GM18508 (cell line): Measurements from ENCODE around the gene FANCI.
A peak's percentile ranks its signal among the peaks of the same experiment; 100 is the strongest.

ENCODE experiments used
- ATAC-seq: cut with Tn5 transposase; IDR thresholded peaks from one replicate; pipeline ENCODE4 v1.9.1; 2021; ENCODE audit warnings: moderate number of reproducible peaks; ENCODE audit not compliant: insufficient read depth, unreplicated experiment

The FANCI gene

DNA sequence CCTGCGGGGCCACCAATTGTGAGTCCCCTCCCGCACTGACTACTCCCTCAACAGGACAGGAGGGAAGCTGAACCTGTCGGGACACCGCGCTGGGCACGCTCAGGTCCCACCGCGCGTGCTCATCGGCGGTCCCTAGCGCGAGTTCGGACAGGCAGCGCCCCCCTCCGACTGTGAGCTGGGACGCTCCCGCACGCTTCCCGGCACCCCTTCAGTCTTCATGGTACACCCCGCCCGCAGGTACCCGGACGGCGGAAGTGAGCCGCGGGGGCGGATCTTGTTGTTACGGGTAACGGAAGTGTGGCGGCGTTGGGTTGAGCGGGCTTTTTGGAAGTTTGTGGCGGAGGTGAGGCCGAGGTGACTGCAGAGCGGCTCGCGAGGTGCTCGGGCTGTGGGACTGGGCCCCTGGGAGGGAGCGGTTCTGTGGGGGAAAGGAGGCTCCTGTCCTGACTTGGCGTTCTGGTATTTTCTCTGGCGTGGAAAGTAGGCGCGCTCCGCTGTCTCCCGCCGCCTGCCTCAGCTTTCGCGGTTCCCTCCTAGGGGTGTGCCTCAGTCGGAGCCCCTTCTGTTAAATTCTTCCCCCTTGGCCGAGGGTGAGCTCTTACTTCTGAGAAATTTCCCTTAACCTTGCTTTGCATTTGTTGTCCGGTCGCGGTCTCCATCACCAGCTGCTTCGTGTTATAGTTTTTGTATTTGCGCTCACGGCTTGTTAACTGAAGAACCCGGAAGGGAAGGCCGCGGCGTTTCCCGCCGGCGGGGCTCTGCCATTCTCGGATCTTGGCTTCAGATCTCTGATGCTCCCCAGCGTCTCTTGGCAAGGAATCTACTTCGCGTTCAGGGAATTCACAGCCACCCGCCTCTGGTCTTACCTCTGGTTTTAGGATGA lies at the start of gene FANCI:
Gene FANCI, plus strand, starts transcription at position 289 of the 883 bp plus-strand sequence. CDS start 3,669 bp downstream, outside the sequence.
- peak; percentile 67 for ATAC-seq

DNA sequence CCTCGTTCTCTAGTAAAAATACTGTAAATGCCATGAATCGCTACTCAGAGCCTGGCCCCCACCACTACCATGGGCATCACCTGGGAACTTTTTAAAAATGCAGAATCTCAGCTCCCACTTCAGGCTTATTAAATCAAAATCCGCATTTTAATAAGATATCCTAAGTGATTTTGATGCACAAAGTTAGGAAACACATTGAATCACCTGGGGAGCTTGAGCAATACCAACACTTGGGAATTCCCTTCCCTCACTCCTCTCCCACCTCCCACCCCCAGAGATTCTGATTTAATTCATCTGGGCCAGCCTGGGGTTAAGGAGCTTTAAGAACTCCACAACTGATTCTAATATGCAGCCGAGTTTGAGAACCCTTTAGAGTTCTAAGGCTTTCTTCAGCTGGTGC lies 49.2 kb upstream of the FANCI start:
- ATAC-seq: no peak

DNA sequence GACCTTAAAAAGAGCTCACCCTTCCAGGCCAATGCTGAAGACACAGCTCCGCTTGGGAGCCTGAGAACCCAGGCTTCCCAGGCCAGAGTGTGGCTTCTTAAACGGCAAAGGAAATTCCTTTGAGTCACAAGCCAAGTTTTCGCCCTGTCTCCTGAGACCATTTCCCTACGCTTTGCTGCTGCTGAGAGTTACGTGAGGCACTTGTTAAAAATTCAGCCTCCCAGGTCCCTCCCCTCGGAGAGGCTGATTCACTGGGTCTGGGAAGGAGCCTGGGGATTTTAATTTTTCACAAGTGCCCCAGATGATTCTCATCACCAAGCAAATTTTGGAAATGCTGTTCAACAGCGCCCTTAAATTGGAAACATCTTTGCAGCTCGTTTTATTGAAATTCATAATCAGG lies 47.9 kb upstream of the FANCI start:
- no peak for ATAC-seq

DNA sequence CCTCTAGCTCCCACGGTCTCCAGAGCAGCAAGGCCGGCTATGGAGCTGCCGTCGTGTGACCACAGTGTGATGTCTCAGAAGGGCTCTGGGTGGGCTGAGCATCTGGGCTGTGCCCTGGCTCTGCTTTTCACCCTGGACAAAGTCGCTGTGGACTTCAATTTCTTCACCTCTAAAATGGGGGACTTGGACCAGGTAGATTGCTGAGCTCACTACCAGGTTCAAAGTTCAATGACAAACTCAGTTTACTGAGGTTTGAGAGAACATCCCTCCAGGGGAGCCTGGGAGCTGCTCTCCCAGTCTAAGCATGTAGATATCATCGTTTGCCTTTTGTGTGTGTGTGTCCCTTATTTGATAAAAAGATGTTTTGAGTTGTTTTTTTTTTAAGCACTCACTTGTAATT lies 47.5 kb upstream of the FANCI start:
- no peak for ATAC-seq

GRCh38 chr15:89196994-89197393 lies 46.8 kb upstream of the FANCI start:
- ATAC-seq: no peak

GRCh38 chr15:89197503-89197971 lies 46.2 kb upstream of the FANCI start:
- no peak for ATAC-seq

DNA sequence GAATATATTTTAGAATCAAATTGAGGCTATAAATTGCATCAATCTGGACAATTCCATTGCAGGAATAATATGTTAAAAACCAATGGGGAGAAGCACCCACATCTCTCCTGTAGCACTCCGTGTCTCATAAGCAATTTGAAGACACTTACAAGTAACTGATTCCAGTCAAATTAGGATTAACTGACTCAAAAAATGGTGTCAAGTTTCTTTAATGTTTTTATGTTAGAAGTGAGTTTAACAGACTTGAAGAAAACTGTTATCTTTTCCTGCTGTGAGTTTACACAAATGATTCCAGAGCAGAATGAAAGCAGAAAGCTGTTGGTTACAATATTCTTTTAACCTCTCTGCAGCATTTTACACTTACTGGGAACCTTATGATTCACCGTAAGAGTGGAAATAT lies 45.6 kb upstream of the FANCI start:
- no peak for ATAC-seq

DNA sequence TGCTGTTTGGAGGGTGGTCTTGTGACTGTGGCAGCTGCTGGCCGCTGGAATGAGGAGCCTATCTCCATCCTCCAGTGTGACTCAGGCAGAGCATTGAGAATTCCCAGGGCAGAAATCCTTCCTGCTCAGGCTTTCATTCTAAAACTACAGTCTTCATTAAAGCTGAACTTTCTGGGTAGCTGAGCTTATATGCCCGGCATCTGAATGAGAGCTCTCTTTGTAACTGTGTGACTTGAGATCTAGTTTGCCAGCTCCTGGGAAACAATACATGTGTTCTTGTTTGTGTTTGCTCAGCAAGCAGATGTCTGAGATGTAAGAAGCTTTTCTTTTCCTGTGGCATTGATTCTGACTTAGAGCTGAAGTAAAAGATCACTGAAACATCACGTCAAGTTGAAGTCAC lies 44.8 kb upstream of the FANCI start:
- ATAC-seq: no peak

GRCh38 chr15:89199746-89200145 lies 44.0 kb upstream of the FANCI start:
- no peak for ATAC-seq

GRCh38 chr15:89200182-89200581 lies 43.6 kb upstream of the FANCI start:
- no peak for ATAC-seq

- ATAC-seq: no peak
Measured at GRCh38 chr15:89201465-89202005, 42.2 kb upstream of the FANCI start.

- no peak for ATAC-seq
Measured at GRCh38 chr15:89203705-89204273, 40.0 kb upstream of the FANCI start.

DNA sequence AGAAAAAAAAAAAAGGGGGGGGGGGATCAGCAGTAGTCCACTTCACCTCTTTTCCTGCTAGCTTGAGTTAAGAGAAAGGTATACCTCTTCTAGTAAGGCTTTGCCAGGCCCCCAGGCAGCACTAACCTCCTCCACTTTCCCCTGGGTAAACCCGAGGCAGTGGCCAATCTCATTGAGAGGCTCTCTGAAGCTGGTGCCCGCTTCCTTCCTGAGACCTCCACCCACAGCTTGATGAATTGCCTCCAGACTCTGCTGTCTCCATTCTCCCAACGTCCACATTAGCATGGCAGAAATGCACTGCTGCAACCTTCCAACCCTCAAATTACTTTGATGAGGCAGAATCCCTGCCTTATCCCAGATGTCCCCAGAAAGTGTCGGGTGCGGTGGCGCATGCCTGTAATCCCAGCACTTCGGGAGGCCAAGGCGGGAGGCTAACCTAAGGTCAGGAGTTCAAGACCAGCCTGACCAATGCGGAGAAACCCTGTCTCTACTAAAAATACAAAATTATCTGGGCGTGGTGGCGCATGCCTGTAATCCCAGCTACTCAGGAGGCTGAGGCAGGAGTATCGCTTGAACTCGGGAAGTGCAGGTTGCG lies 37.7 kb upstream of the FANCI start:
- ATAC-seq: no peak

DNA sequence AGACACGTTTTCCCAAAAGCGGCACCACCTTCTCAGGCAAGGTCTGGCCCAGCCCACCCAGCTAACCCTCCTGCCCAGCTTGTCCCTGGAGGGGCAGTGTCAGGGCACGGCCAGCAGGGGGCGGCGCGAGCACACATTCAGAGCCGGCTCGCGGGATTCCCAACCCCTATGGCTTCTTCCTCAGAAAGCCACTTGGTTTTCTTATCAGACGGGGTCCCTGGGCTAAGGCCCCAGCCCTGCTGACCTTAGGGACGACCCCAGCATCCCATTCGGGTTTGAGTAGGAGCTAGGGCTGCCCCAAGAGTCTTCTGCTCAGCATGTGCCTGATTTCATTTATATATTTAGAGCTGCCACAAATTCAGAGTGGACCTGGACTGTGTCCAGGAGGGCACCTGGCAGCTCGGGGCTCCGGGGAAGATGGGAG lies 36.9 kb upstream of the FANCI start:
- ATAC-seq: no peak

GRCh38 chr15:89208256-89208655 lies 35.5 kb upstream of the FANCI start:
- ATAC-seq: no peak

DNA sequence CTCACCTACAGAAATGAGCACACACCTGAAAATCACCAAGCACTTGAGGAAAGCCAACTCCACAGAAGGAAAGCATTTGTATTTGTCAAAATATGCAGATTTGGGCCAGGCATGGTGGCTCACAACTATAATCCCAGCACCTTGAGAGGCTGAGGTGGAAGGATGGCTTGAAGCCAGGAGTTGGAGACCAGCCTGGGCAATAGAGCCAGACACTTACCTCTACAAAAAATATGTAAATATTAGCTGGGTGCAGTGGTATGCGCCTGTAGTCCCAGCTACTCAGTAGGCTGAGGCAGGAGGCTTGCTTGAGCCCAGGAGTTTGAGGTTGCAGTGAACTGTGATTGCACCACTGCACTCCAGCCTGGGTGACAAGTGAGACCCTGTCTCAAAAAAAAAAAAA lies 34.7 kb upstream of the FANCI start:
- no peak for ATAC-seq

DNA sequence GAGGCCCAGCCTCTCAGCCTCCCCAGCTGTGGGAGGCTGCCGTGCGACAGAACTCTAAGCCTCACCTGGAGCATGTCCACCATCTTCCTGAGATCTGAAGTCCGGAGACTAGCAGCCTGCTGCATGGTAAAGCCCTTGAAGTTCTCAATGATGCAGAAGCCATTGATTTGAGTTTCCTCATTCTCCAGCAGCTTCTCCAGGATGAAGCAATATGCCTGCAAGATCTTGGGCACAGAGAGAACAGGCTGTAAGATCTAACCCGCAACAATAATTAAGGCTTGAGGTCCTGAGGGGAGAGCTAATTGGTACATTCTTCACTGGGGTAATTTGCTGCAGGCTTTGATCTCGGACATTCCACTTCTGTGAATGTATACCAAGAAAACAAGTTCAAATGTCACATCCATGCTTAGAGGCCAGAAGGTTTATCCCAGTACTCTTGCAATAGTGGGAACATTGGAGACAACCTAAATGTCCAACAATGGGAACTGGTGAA lies 32.1 kb upstream of the FANCI start:
- ATAC-seq: no peak

DNA sequence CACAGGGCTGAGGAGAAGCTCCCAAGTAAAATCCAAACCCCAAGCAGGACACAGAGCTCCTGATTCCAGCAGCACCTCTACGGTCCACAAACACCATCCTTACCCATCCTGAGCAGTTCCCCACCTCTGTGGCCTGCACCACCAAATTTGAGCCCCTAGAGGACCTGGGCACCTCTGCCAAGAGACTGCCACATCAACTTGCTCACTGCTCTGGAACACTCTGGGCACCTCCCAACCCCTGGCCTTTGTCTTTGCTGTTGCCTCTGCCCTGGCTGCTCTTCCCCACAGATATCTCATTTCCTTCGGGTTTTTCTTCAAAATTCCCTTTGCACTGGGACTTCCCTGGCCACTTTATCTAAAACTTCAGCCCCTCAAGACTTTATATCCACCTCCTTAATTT lies 28.2 kb upstream of the FANCI start:
- no peak for ATAC-seq

DNA sequence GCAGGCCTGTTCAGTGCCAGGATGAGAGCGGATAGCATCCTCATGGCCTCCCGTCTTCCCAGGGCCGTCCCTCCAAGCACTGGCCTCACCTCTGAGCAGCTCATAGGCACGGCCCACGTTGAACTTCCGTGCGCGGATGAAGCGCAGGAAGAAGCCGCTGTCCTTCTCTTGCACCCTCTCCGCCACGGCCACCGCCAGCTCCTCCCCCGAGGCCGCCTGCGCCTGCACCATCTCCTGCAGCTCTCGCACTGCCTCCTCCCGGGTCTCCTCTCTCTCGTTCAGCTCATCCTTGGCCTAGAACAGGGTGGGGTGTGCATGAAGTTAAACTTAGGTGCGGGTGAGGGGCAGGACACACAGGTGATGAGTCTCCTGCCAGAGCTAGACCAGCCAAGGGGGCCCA lies 26.7 kb upstream of the FANCI start:
- ATAC-seq: no peak

DNA sequence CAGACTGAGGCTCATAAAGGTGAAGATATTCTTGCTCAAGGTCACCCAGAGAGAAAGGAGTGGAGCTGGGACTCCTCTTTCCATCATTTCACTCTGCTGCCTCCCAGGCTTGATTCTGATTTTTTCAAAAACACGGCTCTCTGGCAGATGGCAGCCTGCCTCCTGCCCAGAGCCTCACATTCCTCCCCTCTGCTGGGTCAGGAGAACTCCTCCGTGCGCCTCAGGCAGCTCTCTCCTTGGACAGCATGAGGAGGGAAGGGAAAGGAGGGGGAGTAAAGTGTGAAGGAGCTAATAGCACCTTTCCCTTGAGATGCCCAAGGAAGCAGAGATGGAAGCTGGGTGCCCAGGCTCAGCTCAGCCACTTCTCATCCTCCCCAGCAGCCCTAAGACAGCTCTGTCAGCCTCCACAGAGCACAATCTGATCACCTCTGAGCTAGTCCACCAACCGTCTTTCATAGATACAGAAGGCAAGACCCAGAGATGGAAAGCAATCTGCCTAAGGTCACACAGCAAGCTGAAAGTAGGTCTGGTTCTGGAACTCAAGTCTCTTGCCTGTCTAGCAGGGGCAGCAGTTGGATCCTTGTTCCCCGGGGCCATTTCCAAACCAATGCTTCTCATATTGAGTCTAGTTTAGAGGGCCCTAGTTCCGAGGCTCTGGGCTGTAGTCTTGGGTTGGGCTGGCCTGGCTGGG lies 25.9 kb upstream of the FANCI start:
- no peak for ATAC-seq
